Measurements from ENCODE around the gene MYO5B.

- TF ChIP-seq, protein P1, sequence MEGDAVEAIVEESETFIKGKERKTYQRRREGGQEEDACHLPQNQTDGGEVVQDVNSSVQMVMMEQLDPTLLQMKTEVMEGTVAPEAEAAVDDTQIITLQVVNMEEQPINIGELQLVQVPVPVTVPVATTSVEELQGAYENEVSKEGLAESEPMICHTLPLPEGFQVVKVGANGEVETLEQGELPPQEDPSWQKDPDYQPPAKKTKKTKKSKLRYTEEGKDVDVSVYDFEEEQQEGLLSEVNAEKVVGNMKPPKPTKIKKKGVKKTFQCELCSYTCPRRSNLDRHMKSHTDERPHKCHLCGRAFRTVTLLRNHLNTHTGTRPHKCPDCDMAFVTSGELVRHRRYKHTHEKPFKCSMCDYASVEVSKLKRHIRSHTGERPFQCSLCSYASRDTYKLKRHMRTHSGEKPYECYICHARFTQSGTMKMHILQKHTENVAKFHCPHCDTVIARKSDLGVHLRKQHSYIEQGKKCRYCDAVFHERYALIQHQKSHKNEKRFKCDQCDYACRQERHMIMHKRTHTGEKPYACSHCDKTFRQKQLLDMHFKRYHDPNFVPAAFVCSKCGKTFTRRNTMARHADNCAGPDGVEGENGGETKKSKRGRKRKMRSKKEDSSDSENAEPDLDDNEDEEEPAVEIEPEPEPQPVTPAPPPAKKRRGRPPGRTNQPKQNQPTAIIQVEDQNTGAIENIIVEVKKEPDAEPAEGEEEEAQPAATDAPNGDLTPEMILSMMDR (IDR thresholded peaks at IDR 0.05; ENCODE audit: poor library complexity), result no peak
- TF ChIP-seq EZH2 (IDR thresholded peaks at IDR 0.05; ENCODE audit: borderline replicate concordance) (no peak), EZH2phosphoT487 (IDR thresholded peaks at IDR 0.05; ENCODE audit: low read depth, severe bottlenecking, unreplicated experiment) (no peak)
Measured at GRCh38 chr18:49798001-49798400, 396.9 kb downstream of the MYO5B start.

Data from hepatocyte (in vitro differentiated cells).